Endothelial cell of umbilical vein (primary cell): ENCODE measurements around the gene FAM3C. TPM values are rescaled to one million over a fixed set of nuclear protein-coding genes. Genes with fewer than 3 reads are reported as not detected.

ENCODE experiments used
- BruUV-seq: library from RNA; stranded (reverse); fragments of 400-500 nt; replicated peaks from 2 replicates; lab custom pipeline; 2021; lab: Mats Ljungman, UMichigan
- CTCF ChIA-PET: fragments of 300-600, 350-600 bp; sonication (Branson Sonifier 250); formaldehyde crosslinking; loops from one replicate; lab custom pipeline; 2021; ENCODE audit warnings: antibody characterized with exemption, inconsistent platforms; lab: Charles Lee
- POLR2A ChIA-PET: fragments of 300-600, 350-600 bp; sonication (Branson Sonifier 250); formaldehyde crosslinking; loops from one replicate; lab custom pipeline; 2021; ENCODE audit warnings: antibody characterized with exemption, inconsistent platforms; lab: Charles Lee
- DNase-seq: peaks from one replicate; pipeline ENCODE4 v3.0.0-alpha.2; 2011; ENCODE audit warnings: low read depth, low spot score
- FAIRE-seq: peaks from 2 replicates; lab custom pipeline; 2011; peaks lifted over from hg19 to GRCh38; lab: Jason Lieb, UNC
- H2AFZ ChIP-seq: 2 replicates; pipeline ENCODE4 v1.6.0; 2012; ENCODE audit warnings: low read depth, low read length, control low read depth, inconsistent platforms
- H3K27ac ChIP-seq: 2 replicates; pipeline ENCODE4 v1.5.1; 2011; ENCODE audit warnings: low read depth, mild to moderate bottlenecking, control low read depth, low read length, moderate library complexity; ENCODE audit not compliant: insufficient read depth
- H3K27me3 ChIP-seq, 2 experiments: 2 replicates each; pipeline versions ENCODE4 v1.6.0 to v1.6.1; 2011; ENCODE audit warnings: low read length in 2 of 2, mixed read lengths in 1 of 2; ENCODE audit not compliant: control insufficient read depth in 2 of 2, insufficient read depth in 2 of 2
- H3K36me3 ChIP-seq, 2 experiments: 2 replicates in 1 of 2; 3 replicates in 1 of 2; pipeline ENCODE4 v1.5.1; 2011; ENCODE audit warnings: low read length in 2 of 2, mild to moderate bottlenecking in 1 of 2, moderate library complexity in 1 of 2; ENCODE audit not compliant: control insufficient read depth in 2 of 2, insufficient read depth in 2 of 2; ENCODE audit errors: extremely low read depth in 1 of 2
- H3K4me1 ChIP-seq: 3 replicates; pipeline ENCODE4 v1.5.1; 2011; ENCODE audit warnings: mild to moderate bottlenecking, low read length; ENCODE audit not compliant: control insufficient read depth, insufficient read depth; ENCODE audit errors: extremely low read depth
- H3K4me2 ChIP-seq: 2 replicates; pipeline ENCODE4 v1.6.1; 2011; ENCODE audit warnings: low read length, control low read depth, mixed read lengths; ENCODE audit not compliant: insufficient read depth
- H3K4me3 ChIP-seq, 3 experiments: fragments of 200-600 bp in 1 of 3; sonication (generic), shearing (Covaris generic) in 1 of 3; replicated peaks in 1 of 3; 2 replicates each; pipeline ENCODE4 v1.5.1; 2011 to 2016; ENCODE audit warnings: control low read depth in 3 of 3, low read length in 3 of 3, mild to moderate bottlenecking in 2 of 3, inconsistent platforms in 1 of 3, low read depth in 1 of 3, moderate library complexity in 1 of 3; ENCODE audit not compliant: insufficient read depth in 1 of 3
- H3K79me2 ChIP-seq: 2 replicates; pipeline ENCODE4 v1.6.0; 2012; ENCODE audit warnings: low read length, inconsistent platforms; ENCODE audit not compliant: control insufficient read depth, insufficient read depth
- H3K9ac ChIP-seq: replicated peaks from 2 replicates; pipeline ENCODE3; 2011; ENCODE audit warnings: low read length, control low read depth; ENCODE audit not compliant: insufficient read depth; ENCODE audit errors: extremely low read depth
- H3K9me1 ChIP-seq: replicated peaks from 3 replicates; pipeline ENCODE4 v1.6.0; 2011; ENCODE audit warnings: mild to moderate bottlenecking, low read length; ENCODE audit not compliant: control insufficient read depth, insufficient read depth; ENCODE audit errors: extremely low read depth
- H3K9me3 ChIP-seq: replicated peaks from 2 replicates; pipeline ENCODE4 v1.5.1; 2012; ENCODE audit warnings: low read length, inconsistent platforms; ENCODE audit not compliant: control insufficient read depth, insufficient read depth
- H4K20me1 ChIP-seq: replicated peaks from 2 replicates; pipeline ENCODE3; 2011; ENCODE audit warnings: mild to moderate bottlenecking, low read length; ENCODE audit not compliant: control insufficient read depth, insufficient read depth; ENCODE audit errors: extremely low read depth
- EZH2 ChIP-seq: IDR thresholded peaks from 2 replicates; pipeline ENCODE4 v1.6.1; 2012; ENCODE audit warnings: borderline replicate concordance, low read depth, mild to moderate bottlenecking, moderate library complexity, low read length, inconsistent platforms; ENCODE audit not compliant: severe bottlenecking
- FOS ChIP-seq: IDR thresholded peaks from 2 replicates; pipeline ENCODE4 v1.6.1; 2011; ENCODE audit warnings: mild to moderate bottlenecking, low read length, moderate library complexity, borderline replicate concordance; ENCODE audit not compliant: insufficient read depth
- GATA2 ChIP-seq: IDR thresholded peaks from 2 replicates; pipeline ENCODE4 v1.7.0; 2011; ENCODE audit warnings: low read depth, mild to moderate bottlenecking, moderate library complexity, mixed read lengths, low read length; ENCODE audit not compliant: insufficient read length, insufficient read depth
- JUN ChIP-seq: IDR thresholded peaks from 2 replicates; pipeline ENCODE4 v1.6.1; 2011; ENCODE audit warnings: borderline replicate concordance, low read depth; ENCODE audit not compliant: insufficient read length, insufficient read depth
- MYC ChIP-seq: IDR thresholded peaks from one replicate; pipeline ENCODE4 v1.6.1; 2011; ENCODE audit warnings: mild to moderate bottlenecking, low read depth, low read length
- POLR2A ChIP-seq: IDR thresholded peaks from 2 replicates; pipeline ENCODE4 v1.6.1; 2012; ENCODE audit warnings: low read depth, mild to moderate bottlenecking, control low read depth, low read length
- POLR2AphosphoS5 ChIP-seq: IDR thresholded peaks from 2 replicates; pipeline ENCODE4 v1.6.1; 2012; ENCODE audit warnings: low read depth, mild to moderate bottlenecking, control low read depth, low read length, moderate library complexity; ENCODE audit not compliant: insufficient read depth
- dilution Hi-C: fragments of 300-500 bp; cut with MboI; formaldehyde crosslinking; loops from one replicate; pipeline ENCODE4 v1.15.0; 2019; ENCODE audit warnings: low sequenced_read_pairs; ENCODE audit not compliant: extremely low pct_ligation_motif_present
- intact Hi-C: fragments of 100-400 bp; cut with micrococcal nuclease; formaldehyde crosslinking; loops from one replicate; pipeline ENCODE4 v1.10.0; 2022
- polyA plus RNA-seq, 4 experiments: library from polyadenylated mRNA; depleted of rRNA in 3 of 4; stranded (reverse) in 3 of 4; unstranded in 1 of 4; fragments of >200 nt; gene quantifications; 2 replicates each; pipeline versions ENCODE4 v1.2.1 to v1.2.3, GENCODE V29; 2011 to 2012; ENCODE audit warnings: missing spikeins in 1 of 4
- total RNA-seq: library from RNA; stranded (reverse); gene quantifications from 2 replicates; pipeline ENCODE4 v1.2.3, GENCODE V29; 2021
- TF ChIP-seq, protein P1 (sequence below), 2 donors: IDR thresholded peaks; 1 replicate in 1 of 2; 2 replicates in 1 of 2; pipeline ENCODE4 v1.5.1; 2011; ENCODE audit warnings: low read length in 2 of 2, mild to moderate bottlenecking in 2 of 2, moderate library complexity in 2 of 2, control low read depth in 1 of 2, inconsistent platforms in 1 of 2, low read depth in 1 of 2; ENCODE audit not compliant: insufficient read depth in 1 of 2; ENCODE audit errors: extremely low read depth in 1 of 2
- TF ChIP-seq, protein P2 (sequence below): IDR thresholded peaks from 2 replicates; pipeline ENCODE4 v1.6.1; 2011; ENCODE audit not compliant: insufficient read depth, insufficient read length

FAM3C gene
- total and polyA plus RNA-seq, 2 donors (not counting 3 experiments of a cell fraction or from before 2014, with no cell fraction given), result 20.2 to 50.0 TPM

DNA sequence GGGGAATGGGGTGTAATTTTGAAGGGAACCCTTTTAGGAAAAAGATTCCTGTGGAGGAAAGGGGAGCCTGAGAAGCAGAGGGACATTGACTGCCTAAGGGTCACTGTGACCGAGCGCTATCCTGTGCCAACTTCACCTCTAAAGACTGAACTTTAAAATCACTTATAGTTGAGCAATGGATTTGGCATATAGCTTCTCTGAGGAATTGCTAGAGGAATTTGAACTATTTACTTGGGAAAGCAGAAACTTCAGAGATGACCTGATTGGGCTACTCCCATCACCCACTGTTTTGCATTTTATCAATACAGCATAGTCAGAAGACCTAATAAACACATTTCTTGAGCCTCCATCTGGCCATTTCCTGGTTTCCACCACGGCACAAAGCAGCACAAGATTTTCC is 91.0 kb downstream of the FAM3C start:
- TF ChIP-seq MYC (no peak), POLR2AphosphoS5 (no peak), POLR2A (no peak), EZH2 (no peak), GATA2 (no peak), FOS (no peak), JUN (no peak)
- TF ChIP-seq, protein P1, sequence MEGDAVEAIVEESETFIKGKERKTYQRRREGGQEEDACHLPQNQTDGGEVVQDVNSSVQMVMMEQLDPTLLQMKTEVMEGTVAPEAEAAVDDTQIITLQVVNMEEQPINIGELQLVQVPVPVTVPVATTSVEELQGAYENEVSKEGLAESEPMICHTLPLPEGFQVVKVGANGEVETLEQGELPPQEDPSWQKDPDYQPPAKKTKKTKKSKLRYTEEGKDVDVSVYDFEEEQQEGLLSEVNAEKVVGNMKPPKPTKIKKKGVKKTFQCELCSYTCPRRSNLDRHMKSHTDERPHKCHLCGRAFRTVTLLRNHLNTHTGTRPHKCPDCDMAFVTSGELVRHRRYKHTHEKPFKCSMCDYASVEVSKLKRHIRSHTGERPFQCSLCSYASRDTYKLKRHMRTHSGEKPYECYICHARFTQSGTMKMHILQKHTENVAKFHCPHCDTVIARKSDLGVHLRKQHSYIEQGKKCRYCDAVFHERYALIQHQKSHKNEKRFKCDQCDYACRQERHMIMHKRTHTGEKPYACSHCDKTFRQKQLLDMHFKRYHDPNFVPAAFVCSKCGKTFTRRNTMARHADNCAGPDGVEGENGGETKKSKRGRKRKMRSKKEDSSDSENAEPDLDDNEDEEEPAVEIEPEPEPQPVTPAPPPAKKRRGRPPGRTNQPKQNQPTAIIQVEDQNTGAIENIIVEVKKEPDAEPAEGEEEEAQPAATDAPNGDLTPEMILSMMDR (IDR thresholded peaks at IDR 0.05; ENCODE audit: extremely low read depth in 1 of 2, insufficient read depth in 1 of 2, low read depth in 1 of 2, low read length in 2 of 2), result no peak
- TF ChIP-seq, protein P2, sequence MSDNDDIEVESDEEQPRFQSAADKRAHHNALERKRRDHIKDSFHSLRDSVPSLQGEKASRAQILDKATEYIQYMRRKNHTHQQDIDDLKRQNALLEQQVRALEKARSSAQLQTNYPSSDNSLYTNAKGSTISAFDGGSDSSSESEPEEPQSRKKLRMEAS, result no peak
- no peaks in the 10 kb centered on the region for H3K9me1 ChIP-seq
- no TSS peak for BruUV-seq
- H3K4me2 ChIP-seq, result no peak overlapping the region
- H3K27me3 ChIP-seq, result peaks cover 3 to 6% of the 10 kb centered on the region in 2 experiments
- DNase-seq, result no peak
- H3K27ac ChIP-seq, result no peak overlapping the region
- H3K9ac ChIP-seq, result no peak overlapping the region
- no peaks in the 10 kb centered on the region for H3K4me1 ChIP-seq
- intact Hi-C loops, result no loop called here
- H3K36me3 ChIP-seq, result no peaks in the 10 kb centered on the region
- no peaks in the 10 kb centered on the region for H4K20me1 ChIP-seq
- no peaks in the 10 kb centered on the region for H3K79me2 ChIP-seq
- dilution Hi-C loops, result no loop called here
- ChIA-PET CTCF (no interaction called here), POLR2A (no interaction called here)
- no peak overlapping the region for H3K4me3 ChIP-seq
- H3K9me3 ChIP-seq, result no peaks in the 10 kb centered on the region
- FAIRE-seq, result no peak
- no peak overlapping the region for H2AFZ ChIP-seq
